Activated effector memory CD4-positive, alpha-beta T cell treated with anti-CD3 and anti-CD28 coated beads, Interleukin-2, amount 50 U/mL, for 16 hours (primary cell): ENCODE measurements around the gene PPP1R13L.

Experiments used
- DNase-seq: peaks from one replicate; pipeline ENCODE4 v3.0.0-alpha.2; 2020

PPP1R13L gene

DNA sequence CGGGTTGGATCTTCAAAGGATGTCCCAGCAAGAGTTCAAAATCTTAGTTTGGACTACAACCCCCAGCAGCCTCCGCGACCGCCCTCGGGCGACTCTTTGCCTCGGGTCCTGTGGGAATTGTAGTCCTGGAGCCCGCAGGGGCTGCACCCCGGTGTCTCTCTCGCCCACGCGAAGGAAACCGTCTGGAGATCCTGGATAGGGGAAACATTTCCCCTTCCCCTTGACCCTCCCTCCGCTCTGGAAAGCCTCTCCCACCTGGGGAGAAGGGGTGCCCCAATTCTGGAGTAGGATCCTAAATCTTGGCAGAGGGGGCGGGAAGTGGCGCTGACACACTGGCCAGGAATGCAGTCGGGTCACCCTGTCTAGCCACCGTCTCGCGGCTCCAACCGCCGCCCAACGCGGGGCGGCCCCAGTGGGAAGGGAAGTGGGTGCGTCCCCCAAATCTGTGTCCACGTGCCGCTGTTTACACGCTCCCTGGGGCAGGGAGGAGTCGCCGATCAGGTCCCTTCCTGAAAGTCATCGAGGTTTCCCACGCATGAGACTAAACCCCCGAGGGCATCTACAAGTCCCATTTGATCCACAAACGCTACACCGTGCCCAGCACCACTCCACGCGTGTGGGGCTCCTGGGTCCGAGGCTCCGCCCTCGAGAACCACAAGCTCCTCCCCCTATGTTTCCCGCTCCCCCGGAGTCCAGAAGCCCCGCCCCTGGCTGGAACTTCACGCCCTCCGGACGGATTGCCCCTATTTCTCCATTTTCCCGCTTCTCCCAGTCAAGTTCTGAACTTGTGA, 761 bp upstream of the PPP1R13L start:
- peak; percentile 94 for DNase-seq

DNA sequence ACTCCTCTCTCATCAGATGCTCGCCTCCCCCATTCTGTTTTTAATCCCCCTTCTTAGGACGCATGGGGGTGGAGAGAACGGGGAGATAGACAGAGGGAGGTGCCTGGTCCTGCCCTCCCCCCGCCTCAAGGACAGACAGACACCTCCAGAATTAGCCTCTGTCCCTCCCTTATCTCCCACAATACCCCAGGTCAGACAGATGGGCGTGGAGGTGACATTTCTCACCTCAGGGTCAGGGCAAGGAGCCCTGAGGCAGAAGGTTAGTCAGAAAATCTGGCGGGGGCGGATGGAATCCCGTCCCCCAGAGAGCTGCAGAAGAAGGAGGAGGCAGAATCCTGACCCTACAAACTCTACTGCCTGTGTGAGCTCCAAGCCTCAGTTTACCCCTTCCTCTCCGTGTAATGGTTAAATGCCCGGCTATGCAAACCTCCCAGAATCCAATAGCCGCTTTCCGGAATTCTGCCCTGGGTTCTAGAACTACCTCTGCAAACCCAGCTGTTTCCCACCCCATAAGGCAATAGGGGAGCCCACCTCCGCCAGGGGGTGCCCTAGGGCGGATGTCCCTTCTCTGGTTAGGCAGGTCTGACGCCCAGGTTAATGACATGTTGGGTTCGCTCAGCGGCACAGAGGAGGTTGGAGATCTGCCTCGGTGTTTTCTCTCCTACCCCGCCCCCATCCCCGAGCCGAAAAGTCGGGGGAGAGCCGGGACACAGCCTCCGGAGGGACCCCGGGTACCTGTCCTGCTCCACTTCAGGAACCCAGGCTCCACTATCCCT, 900 bp downstream of the PPP1R13L start:
- DNase-seq, result peak; percentile 87

DNA sequence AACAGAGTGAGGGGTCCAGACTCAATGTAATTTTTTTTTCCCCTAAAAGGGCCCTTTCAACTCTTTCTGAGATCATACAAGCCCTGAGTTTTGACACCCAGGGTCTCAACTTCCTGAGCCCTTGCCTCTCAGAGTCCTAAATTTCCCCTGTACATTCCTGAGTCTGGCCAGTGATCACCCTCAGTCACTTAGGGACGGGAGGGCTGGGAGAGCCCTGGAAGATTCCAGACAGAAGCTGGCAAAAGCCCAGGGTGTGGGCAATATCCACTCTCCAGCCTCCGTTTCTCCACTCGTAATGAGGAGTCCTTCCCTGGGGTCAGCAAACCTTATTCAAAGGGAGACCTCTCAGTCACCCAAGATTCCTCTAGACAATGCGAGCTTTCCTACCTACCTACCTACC, 1.6 kb downstream of the PPP1R13L start:
- DNase-seq, result no peak

DNA sequence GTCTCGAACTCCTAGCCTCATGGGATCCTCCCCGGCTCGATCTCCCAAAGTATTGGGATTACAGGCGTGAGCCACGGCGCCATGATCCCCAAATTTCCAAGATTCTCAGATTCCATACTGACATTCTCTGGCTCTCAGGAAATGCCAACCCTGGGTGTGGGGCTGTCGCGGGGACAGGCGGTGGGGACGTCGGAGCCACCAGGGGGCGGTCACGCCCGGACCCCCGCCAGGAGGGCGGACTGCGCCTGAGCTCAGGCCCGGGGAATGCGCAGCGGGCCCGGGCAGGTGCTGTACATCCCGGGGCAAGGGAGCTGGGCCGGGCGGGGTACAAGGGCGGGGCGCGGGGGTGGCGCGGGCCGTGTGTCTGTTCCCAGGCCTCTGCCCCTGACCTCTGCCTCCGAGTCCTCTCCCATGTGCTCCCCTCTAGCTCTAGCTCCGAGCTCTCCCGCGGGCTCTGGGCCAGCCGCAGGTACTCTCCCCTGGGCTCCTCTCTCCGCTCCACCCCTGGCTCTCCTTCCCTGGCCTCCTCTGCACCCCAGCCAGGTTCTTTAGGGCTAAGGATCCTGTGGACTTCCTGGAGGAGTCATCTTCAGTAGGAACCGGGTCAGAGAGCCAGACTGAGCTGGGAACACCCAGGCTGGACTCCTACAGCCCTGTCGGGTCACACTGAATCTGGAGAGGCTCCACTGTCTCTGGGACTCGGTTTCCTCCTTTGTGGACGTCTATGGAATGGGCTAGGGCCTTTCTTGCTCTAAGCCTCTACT, 2.4 kb downstream of the PPP1R13L start:
- DNase-seq, result peak; percentile 68

- DNase-seq, result no peak
These were observed 3.1 kb downstream of the PPP1R13L start for GRCh38 chr19:45401815-45402214.

GRCh38 chr19:45400192-45400591, 4.7 kb downstream of the PPP1R13L start:
- DNase-seq, result no peak

DNA sequence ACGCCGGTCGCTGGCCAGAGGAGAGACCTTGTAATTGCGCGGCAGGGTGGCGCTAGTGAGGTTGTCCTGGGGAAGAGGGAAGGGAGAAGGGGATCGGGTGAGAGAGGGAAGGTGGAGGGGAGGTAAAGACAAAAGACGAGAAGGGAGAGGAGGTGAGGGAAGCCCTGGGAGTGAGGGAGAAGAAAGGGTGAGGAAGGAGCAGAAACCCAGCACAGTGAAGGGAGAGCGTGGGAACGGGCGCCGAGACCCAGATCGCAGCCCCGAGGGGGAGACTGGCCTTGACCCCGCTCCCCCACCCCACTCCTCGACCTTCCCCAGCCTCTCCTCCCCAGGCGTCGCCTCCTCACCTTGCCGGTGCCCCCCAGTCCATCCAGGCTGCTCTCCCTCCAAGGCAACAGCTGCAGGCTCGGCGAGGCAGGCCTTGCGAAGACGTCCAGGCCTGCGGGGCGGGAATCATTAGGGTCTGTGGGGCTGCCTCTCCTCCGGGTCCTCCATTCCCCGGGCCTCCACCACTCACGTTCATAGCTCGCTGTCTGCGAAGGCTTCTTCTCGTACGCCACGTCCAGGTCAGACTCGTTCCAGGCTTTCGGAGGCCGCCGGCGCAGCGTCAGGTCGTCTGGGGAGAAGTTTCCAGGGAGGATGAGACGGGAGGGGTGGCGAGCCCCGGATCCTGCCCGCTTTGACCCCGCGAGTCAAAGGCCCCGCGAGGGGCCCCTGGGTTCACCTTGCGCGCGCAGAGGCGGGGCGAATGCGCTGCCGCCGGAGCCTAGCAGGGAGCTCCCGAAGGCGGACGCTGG, 8.8 kb downstream of the PPP1R13L start:
- no peak for DNase-seq

DNA sequence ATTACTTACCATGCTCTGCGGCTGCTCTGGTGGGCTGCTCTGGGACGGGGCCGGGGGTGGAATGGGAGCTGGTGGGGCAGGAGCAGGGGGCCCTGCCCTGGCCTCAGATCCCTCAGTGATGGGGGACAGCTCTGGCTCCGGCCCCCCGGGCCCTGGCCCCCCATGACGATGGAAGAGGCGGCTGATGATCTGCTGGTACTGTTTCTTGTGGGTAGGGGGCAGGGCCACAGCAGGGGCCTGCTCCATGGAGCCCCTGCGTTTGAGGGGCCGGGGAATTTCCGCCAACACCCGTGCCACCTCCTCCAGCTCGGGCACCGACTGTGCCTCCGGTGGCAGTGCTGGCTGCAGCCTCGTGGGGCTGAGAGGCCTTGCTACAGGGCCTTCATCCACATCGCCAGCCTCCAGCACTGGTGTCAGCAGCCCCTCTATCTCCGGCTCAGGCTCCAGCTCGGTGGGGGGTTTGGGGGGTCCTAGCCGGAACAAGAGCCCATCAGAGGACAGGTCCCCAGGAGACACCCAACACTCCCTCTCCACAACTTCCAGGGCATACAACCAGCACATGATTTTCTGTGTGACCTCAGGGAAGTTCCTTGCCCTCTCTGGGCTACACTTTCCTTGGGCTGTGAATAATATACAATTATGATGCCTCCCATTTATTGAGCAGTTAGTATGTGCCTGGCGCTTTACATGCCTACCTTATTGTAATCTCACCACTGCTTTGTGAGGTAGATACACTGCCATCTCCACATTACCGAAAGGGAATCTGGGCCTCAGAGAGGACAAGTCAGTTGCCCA, 12.8 kb downstream of the PPP1R13L start:
- no peak for DNase-seq

- DNase-seq, result no peak
These were observed 13.5 kb downstream of the PPP1R13L start for GRCh38 chr19:45391346-45391745.

DNA sequence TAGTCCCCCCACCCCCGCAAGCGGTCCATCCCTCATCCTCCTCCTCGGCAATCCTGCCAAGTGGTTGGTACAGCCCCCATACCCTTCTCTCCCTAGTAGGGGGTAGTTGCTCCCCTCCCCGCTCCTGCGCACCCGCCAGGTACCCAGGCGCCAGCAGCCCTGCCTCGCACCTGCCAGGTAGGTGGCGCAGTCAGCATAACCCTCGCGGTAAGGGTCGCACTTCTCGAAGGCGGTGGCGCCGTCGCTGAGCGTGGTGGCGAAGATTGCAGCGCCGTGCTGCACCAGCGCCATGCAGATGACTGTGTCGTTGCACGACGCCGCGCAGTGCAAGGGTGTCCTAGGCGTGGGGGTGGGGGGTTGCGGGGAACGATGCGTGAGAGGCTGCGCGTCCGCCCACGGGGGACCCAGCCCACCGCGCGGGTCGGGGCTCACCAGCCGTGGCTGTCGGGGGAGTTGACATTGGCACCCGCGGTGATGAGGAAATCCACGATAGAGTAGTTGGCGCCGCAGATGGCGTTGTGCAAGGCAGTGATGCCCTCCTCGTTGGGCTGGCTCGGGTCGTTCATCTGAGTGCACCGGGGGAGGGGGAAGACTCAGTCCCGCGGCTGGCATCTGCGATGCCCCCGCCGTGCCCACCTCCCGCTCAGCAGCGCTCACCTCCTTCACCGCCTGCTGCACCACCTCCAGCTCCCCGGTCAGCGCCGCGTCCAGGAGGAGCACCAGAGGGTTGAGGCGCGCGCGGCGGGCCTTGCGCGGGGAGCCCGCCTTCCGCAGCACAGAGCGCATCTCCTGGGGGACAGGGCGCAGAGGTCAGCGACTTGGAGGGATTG, 19.3 kb downstream of the PPP1R13L start:
- no peak for DNase-seq

DNA sequence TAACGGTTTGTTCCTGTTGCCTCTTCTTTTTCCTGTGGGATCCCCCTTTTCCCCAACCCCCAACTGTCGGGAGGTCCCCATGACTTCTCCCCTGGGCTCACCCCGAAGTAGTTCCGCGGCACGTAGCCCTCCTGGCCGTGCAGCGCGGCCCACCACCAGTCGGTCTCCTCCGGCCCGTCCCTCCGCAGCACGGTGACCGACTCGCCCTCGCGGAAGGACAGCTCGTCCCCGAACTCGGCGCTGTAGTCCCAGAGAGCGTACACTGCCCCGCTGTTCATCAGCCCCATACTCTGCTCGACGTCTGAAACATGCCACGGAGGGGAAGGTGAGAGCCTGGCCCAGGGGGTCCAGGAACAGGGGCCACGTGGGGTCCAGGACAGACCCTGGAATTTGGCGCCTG, 22.4 kb downstream of the PPP1R13L start:
- no peak for DNase-seq

DNA sequence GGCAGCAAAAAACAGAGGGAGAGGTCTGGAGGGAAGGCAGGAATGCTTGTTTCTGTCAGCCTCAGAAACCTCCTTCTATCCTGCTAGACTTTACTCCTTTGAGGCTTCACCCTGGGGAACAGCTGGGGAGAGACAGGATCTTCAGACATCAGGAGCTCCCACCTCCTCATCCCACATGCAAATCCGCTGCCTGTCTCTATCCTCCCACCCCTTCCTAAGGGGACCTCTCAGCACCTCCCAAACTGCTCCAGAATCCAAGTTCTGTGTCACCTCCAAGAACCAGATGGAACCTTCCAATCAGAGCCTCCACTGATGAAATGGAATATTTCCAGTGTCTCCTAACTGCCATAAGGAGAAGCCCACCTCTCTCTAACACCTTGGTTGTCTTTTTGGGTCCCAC, 24.8 kb downstream of the PPP1R13L start:
- no peak for DNase-seq

DNA sequence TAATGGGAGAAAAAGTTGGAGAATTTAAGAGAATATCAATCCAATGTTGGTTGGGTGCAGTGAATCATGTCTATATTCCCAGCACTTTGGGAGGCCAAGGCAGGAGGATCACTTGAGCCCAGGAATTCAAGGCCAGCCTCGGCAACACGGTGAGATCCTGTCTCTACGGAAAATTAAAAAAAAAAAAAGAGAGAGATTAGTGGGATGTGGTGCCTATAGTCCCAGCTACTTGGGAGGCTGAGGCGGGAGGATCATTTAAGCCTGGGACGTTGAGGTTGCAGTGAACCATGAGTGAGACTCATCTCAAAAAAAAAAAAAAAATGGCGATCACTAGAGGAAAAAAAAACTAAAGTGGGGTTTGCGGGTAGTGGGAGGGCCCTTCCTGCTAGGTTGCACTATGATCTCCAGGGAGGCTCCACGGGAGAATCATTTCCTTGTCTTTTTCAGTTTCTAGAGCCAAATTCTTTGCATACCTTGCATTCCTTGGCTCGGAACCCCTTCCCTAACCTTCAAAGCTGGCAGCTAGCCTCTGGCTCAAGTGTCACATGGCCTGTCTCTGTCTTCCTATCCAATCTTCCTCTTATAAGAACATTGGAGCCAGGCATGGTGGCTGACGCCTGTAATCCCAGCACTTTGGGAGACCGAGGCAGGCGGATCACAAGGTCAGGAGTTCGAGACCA, 28.7 kb downstream of the PPP1R13L start:
- no peak for DNase-seq

GRCh38 chr19:45370410-45371204, 34.3 kb downstream of the PPP1R13L start, which contains the start of gene ERCC2:
Gene ERCC2, minus strand, starts transcription at chr19:45370573. Its CDS starts 33 bp downstream, at chr19:45370540.
- DNase-seq, result peak; percentile 100

GRCh38 chr19:45368737-45369340, 36.0 kb downstream of the PPP1R13L start:
- DNase-seq, result no peak

DNA sequence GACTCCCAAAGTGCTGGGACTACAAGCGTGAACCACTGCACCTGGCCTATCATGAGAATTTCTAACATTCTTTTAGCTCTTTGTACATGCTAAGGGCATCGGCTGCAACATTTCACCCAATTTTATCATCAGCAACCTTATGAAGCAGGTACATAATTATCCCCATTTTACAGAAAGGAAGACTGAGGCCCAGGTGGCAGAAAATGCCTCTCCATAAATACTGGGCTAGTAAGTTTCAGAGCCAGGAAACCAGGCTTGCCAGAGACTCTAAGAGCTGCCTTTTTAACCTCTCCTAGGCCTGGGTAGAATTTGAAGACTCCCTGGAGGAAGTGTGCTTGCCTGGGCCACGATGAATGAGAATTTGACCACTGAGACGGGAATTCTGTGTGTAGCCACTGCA, 36.7 kb downstream of the PPP1R13L start:
- DNase-seq, result no peak

GRCh38 chr19:45364696-45365095, 40.2 kb downstream of the PPP1R13L start:
- no peak for DNase-seq

- no peak for DNase-seq
These were observed 40.9 kb downstream of the PPP1R13L start for GRCh38 chr19:45363861-45364459.
